ENCODE measurements around the gene OGFRL1.

GRCh38 chr6:71310261-71310660 is 21.6 kb downstream of the OGFRL1 start:
- TF ChIP-seq CTCF (IDR thresholded peaks at IDR 0.05; ENCODE audit: low read depth, low read length, missing input control), result no peak
- TF ChIP-seq RXRA (IDR thresholded peaks at IDR 0.05), result no peak
- TF ChIP-seq YY1 (IDR thresholded peaks at IDR 0.05), result no peak
- no peak for TF ChIP-seq GABPA (IDR thresholded peaks at IDR 0.05 in 1 of 2, conservative IDR thresholded peaks at IDR 0.05 in 1 of 2)
- TF ChIP-seq REST (IDR thresholded peaks at IDR 0.05), result no peak
- no peak for TF ChIP-seq TAF1 (conservative IDR thresholded peaks at IDR 0.05)
- no peak for TF ChIP-seq ZBTB33 (IDR thresholded peaks at IDR 0.05)
- no peak for TF ChIP-seq MAX (IDR thresholded peaks at IDR 0.05)
- TF ChIP-seq SP1 (IDR thresholded peaks at IDR 0.05), result no peak
- TF ChIP-seq JUND (IDR thresholded peaks at IDR 0.05), result no peak
- TF ChIP-seq FOXA1 (IDR thresholded peaks at IDR 0.05), result no peak

Measured in liver (tissue), 3 donors.